DOHH2 (cell line): Measurements from ENCODE around the gene CIDEB.

ENCODE experiments used
- H3F3A ChIP-seq: fragments of 200-600 bp; sonication (generic), shearing (Covaris generic); 2 replicates; pipeline ENCODE4 v1.6.0; 2016; ENCODE audit warnings: antibody characterized with exemption, mild to moderate bottlenecking; ENCODE audit not compliant: control insufficient read depth, insufficient read depth
- H3K27ac ChIP-seq: fragments of 200-600 bp; sonication (generic); 2 replicates; pipeline ENCODE4 v1.5.1; 2014; ENCODE audit warnings: low read depth, mild to moderate bottlenecking, low read length, moderate library complexity
- H3K27me3 ChIP-seq: fragments of 200-600 bp; sonication (generic); 2 replicates; pipeline ENCODE4 v1.6.1; 2014; ENCODE audit warnings: mild to moderate bottlenecking, low read length, mixed read lengths; ENCODE audit not compliant: control insufficient read depth
- H3K36me3 ChIP-seq: fragments of 200-600 bp; sonication (generic); 2 replicates; pipeline ENCODE4 v1.6.1; 2014; ENCODE audit warnings: mild to moderate bottlenecking, low read length, moderate library complexity, mixed read lengths; ENCODE audit not compliant: control insufficient read depth
- H3K4me1 ChIP-seq: fragments of 200-600 bp; sonication (generic); 2 replicates; pipeline ENCODE4 v1.6.1; 2014; ENCODE audit warnings: mild to moderate bottlenecking, low read length, mixed read lengths; ENCODE audit not compliant: control insufficient read depth
- H3K4me2 ChIP-seq: fragments of 200-600 bp; sonication (generic); 2 replicates; pipeline ENCODE4 v1.6.0; 2014; ENCODE audit warnings: mild to moderate bottlenecking, low read length, moderate library complexity
- H3K4me3 ChIP-seq: fragments of 200-600 bp; sonication (generic); 2 replicates; pipeline ENCODE4 v1.5.1; 2014; ENCODE audit warnings: mild to moderate bottlenecking, low read length, mixed read lengths
- H3K79me2 ChIP-seq: fragments of 200-600 bp; sonication (generic); 2 replicates; pipeline ENCODE4 v1.6.1; 2014; ENCODE audit warnings: mild to moderate bottlenecking, low read length, mixed read lengths; ENCODE audit not compliant: control insufficient read depth
- H3K9me2 ChIP-seq: fragments of 200-600 bp; sonication (generic); replicated peaks from 2 replicates; pipeline ENCODE4 v1.6.1; 2014; ENCODE audit warnings: mild to moderate bottlenecking, low read length, mixed read lengths; ENCODE audit not compliant: control insufficient read depth
- H3K9me3 ChIP-seq: fragments of 200-600 bp; sonication (generic); 2 replicates; pipeline ENCODE4 v1.6.1; 2014; ENCODE audit warnings: antibody characterized with exemption, low read length, mixed read lengths; ENCODE audit not compliant: control insufficient read depth, insufficient read depth
- H4K20me1 ChIP-seq: fragments of 200-600 bp; sonication (generic); 2 replicates; pipeline ENCODE4 v1.6.0; 2014; ENCODE audit warnings: low read depth, mild to moderate bottlenecking, antibody characterized with exemption, low read length, moderate library complexity; ENCODE audit not compliant: control insufficient read depth, insufficient read depth
- CTCF ChIP-seq: fragments of 200-600 bp; sonication (generic); IDR thresholded peaks from one replicate; pipeline ENCODE4 v1.5.1; 2014; ENCODE audit warnings: antibody characterized with exemption, mild to moderate bottlenecking, low read depth, low read length; ENCODE audit not compliant: poor library complexity, severe bottlenecking
- EZH2phosphoT487 ChIP-seq: fragments of 200-600 bp; sonication (generic); IDR thresholded peaks from 2 replicates; pipeline ENCODE4 v1.6.1; 2017; ENCODE audit warnings: borderline replicate concordance, mild to moderate bottlenecking, antibody characterized with exemption, low read length, moderate library complexity, mixed read lengths

CIDEB gene

GRCh38 chr14:24274101-24274543, 33.7 kb downstream of the CIDEB start:
- H3K4me2 ChIP-seq: peak overlapping the region; percentile 22
- 0 out of 2 replicates have a peak overlapping the region, but pooled peaks have one; percentile 12 for H3K4me3 ChIP-seq
- no peak overlapping the region for H3K27ac ChIP-seq

GRCh38 chr14:24273422-24273998, 34.3 kb downstream of the CIDEB start:
- Histone ChIP-seq H3K79me2 (peaks cover 4% of the 10 kb centered on the region), H3K27ac (no peak overlapping the region), H3K9me2 (no peaks in the 10 kb centered on the region), H3K36me3 (no peaks in the 10 kb centered on the region), H3K27me3 (no peaks in the 10 kb centered on the region), H3K4me3 (no peak overlapping the region), H4K20me1 (no peaks in the 10 kb centered on the region), H3K4me1 (peaks cover 40% of the 10 kb centered on the region), H3K4me2 (peak overlapping the region; percentile 22; the same call in 1 of the 2 replicates), H3K9me3 (no peaks in the 10 kb centered on the region), H3F3A (peaks cover 2% of the 10 kb centered on the region; the same call in 1 of the 2 replicates)
- TF ChIP-seq CTCF (peak; percentile 35), EZH2phosphoT487 (no peak)

More at GRCh38 chr14:24274101-24274543, 33.7 kb downstream of the CIDEB start:
- Histone ChIP-seq H3K9me3 (no peaks in the 10 kb centered on the region), H3K27me3 (no peaks in the 10 kb centered on the region), H3K36me3 (no peaks in the 10 kb centered on the region), H3F3A (peaks cover 2% of the 10 kb centered on the region; the same call in 1 of the 2 replicates), H3K9me2 (no peaks in the 10 kb centered on the region), H4K20me1 (no peaks in the 10 kb centered on the region), H3K4me1 (peaks cover 46% of the 10 kb centered on the region), H3K79me2 (peaks cover 4% of the 10 kb centered on the region)
- TF ChIP-seq EZH2phosphoT487 (no peak), CTCF (no peak)

- Histone ChIP-seq H3K27ac (no peak overlapping the region), H3K4me3 (peak overlapping the region; percentile 85)
These were observed 35.3 kb downstream of the CIDEB start for GRCh38 chr14:24272467-24272866.

More at GRCh38 chr14:24272467-24272866, 35.3 kb downstream of the CIDEB start:
- no peaks in the 10 kb centered on the region for H3K9me2 ChIP-seq
- H3K4me1 ChIP-seq: peaks cover 40% of the 10 kb centered on the region
- H3K79me2 ChIP-seq: peaks cover 4% of the 10 kb centered on the region
- H3F3A ChIP-seq: peaks cover 2% of the 10 kb centered on the region; the same call in 1 of the 2 replicates
- H4K20me1 ChIP-seq: no peaks in the 10 kb centered on the region
- no peaks in the 10 kb centered on the region for H3K9me3 ChIP-seq
- H3K27me3 ChIP-seq: no peaks in the 10 kb centered on the region
- no peaks in the 10 kb centered on the region for H3K36me3 ChIP-seq
- TF ChIP-seq CTCF (no peak), EZH2phosphoT487 (no peak)
- H3K4me2 ChIP-seq: peak overlapping the region; percentile 86
